Measurements from ENCODE around the gene UBAC1.
A peak's percentile ranks its signal among the peaks of the same experiment; 100 is the strongest.
"Not testable (repeated sequence)": the region's sequence is repeated elsewhere in the genome, so short reads cannot be mapped to it uniquely, and the experiment has no call there.

The UBAC1 gene

GRCh38 chr9:135902655-135903357, 58.4 kb downstream of the UBAC1 start:
- DNase-seq (ENCODE audit: low read depth in 2 of 3, low spot score in 1 of 3) = no peak

DNA sequence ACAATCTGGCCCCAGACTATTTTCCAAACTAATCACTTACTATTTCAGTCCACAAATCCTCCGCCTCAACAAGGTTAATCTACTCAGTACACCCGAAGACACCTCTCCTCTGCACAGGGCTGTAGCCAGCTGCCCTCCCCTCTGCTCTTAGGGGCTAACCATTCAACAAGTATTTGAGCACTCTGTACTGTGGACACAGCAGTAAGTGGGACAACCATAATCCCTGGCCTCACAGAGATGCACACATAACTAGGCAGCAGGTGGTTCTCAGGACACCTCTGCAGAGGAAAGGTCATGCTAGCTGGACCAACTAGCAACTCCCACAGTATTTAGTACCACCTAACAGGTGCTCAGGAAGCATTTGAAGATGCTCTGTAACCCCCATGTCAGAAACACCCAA, 59.3 kb downstream of the UBAC1 start:
- DNase-seq (ENCODE audit: low read depth in 2 of 3, low spot score in 1 of 3) = no peak

GRCh38 chr9:135901031-135901758, 60.0 kb downstream of the UBAC1 start:
- no peak for DNase-seq (ENCODE audit: low read depth in 2 of 3, low spot score in 1 of 3)

- no peak for DNase-seq (ENCODE audit: low read depth in 2 of 3, low spot score in 1 of 3)
Measured at GRCh38 chr9:135898634-135899407, 62.4 kb downstream of the UBAC1 start.

DNA sequence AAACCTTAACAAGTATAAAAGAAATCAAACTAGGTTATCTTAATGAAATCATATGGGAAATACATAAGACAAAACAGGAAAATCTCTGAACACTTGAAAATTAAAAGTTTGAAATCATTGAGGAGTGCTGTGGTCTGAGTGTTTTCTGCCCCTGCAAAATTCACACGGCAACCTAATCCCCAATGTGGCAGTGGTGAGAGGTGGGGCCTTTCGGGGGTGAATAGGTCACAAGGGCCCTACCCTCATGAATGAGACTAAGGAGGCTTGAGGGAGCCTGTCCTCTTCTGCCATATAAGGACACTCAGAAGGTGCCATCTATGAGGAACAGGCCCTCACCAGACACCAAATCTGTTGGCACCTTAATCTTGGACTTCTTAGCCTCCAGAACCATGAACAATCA, 64.5 kb downstream of the UBAC1 start:
- DNase-seq (ENCODE audit: low read depth in 2 of 3, low spot score in 1 of 3) = no peak

DNA sequence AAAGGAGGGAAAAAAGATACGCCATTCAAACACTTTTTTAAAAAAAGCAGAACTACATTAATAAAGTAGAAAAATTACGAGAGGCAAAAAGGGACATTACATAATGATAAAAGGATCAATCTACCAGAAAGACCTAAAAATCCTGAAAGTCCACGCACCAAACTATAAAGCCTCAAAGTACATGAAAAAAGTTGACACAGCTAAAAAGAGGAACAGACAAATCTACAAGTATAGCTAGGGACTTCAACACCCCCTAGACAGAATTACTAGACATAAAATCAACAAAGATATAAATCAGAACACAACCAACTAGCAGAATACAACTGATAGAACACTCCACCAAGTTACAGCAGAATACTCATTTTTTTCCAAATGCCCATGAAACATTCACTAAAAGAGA, 65.0 kb downstream of the UBAC1 start:
- no peak for DNase-seq (ENCODE audit: low read depth in 2 of 3, low spot score in 1 of 3)

DNA sequence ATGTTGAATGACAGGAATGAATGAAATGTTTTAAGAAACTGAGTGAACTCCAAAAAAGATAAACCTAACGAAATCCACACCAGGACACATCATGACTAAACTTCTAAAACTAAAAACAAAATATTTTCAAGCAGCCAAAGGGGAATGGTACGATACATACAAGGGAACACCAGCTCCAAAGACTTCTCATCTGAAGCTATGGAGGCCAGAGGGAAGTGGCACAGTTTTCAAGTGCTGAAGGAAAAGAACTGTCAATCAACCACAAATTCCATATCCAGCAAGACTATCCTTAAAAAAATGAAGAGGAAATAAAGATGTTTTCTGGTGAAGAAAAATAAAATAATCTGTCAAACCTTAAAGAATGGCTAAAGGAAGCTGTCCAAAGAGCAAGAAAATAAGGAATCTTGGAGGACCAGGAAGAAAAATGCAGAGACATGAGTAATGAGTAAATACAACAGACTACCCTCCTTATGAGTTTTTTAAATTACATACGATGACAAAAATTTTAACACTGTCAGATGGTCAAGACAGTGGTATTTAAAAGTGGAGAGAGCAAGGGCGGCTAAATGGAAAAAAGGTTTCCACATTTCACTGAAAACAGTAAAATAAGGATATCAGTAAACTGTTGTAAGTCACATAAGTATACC, 65.8 kb downstream of the UBAC1 start:
- no peak for DNase-seq (ENCODE audit: low read depth in 2 of 3, low spot score in 1 of 3)

- DNase-seq (ENCODE audit: low read depth in 2 of 3, low spot score in 1 of 3) = no peak
Measured at GRCh38 chr9:135893104-135893503, 68.1 kb downstream of the UBAC1 start.

DNA sequence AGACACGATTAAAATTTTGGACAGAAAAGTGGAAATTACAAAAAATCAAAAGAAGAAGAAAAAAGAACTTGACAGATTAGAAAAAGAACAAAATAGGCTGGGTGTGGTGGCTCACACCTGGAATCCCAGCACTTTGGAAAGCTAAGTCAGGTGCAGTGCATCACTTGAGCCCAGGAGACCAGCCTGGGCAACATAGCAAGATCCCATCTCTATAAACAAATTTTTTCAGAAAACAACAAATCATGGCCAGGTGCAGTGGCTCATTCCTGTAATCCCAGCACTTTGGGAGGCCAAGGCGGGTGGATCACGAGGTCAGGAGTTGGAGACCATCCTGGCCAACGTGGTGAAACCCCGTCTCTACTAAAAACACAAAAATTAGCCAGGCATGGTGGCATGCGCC, 68.8 kb downstream of the UBAC1 start:
- not testable (repeated sequence) for DNase-seq (ENCODE audit: low read depth in 2 of 3, low spot score in 1 of 3)

- DNase-seq (ENCODE audit: low read depth in 2 of 3, low spot score in 1 of 3) = no peak
Measured at GRCh38 chr9:135891027-135891631, 70.0 kb downstream of the UBAC1 start.

DNA sequence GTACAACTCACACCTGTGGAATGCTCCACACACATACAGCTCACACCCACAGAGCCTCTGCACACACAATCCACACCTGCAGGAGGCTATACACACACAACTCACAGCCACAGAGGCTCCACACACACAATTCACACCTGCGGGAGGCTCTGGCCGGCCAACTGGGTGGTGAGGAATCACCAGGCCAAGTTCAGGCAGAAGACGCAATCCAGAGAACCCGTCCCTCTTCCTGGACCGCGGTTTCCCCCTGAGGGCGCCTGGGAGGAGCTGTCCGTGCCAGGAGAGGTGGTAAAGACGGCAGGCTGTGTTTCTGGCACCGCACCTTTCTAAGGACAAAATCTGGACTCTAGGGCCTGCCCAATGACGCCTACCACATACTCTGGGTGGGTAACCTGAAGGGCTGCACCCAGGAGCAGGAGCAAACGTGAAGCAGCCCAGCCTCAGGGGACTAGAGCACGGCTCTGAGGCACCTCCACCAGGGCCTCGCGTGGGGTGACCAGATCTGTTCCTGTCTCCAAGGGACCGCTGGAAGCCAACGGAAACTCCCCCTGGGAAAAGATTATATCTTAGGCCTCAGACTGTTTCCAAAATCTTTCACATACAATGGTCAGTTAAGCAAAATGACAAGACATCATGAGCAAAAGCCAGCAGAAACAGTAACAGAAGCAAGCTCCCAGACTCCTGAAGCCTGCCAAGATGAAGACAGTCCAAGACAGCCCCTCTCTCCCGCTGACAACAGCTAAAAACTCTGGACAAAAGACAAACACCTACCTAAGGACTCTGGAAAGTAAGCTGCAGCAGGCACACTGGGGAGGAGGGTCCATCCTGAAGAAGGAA, 70.8 kb downstream of the UBAC1 start:
- no peak for DNase-seq (ENCODE audit: low read depth in 2 of 3, low spot score in 1 of 3)

DNA sequence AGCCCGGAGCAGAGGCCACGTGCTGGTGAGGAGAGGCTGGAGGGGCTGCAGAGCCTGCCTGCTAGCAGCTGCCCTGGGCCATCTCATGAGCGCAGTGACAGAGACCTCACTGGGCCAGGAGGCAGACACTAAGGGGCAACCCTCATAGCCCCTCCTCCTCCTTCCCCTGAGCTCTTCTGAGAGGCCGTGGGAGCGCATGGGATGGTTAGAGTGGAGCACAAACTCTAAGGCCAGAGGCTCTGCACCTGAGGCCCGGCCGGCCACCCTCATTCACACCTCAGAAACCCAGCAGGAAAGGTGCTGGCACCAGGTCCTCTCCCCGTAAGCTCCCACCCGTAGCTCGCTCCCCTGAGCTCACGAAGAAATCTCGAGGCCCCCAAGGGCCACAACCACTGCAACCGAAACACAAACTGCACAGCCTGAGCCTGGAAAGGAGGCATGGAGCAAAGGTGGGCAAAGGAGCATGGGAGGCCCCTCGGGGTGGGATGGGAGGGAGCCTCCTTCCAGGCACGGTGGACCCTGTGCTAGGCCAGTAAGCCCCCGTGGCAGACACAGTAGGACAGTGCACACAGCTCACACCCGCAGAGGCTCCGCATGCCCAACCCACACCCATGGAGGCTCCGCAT, 71.5 kb downstream of the UBAC1 start:
- DNase-seq (ENCODE audit: low read depth in 2 of 3, low spot score in 1 of 3) = no peak

DNA sequence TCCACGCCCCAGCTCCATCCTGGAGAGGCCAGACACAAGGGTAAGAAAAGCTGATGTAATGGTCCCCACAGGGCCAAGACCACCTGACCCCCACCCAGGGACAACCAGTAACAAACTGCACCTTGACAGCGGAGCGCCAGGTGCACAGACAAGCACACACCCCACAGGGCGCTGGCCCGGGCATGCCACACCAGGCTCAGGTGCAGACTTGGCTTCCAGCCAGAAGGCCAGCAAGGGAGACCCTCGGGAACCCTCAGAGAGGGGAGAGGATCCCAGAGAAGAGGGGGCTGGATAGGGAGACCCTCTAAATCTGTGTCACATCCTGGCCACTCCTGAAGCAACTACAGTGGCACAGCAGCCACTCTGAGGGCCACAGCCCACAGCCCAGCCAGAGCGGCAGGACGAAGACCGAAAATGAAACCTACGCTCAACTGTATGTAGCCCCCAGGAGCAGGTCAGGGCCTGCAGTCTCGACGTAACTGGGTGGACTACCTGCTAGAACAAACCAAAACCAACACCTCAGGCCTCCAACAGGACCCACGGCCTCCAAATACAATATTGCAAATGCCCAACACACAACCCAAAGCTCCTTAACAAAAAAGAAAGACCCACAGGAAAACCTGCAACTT, 72.3 kb downstream of the UBAC1 start:
- no peak for DNase-seq (ENCODE audit: low read depth in 2 of 3, low spot score in 1 of 3)

- no peak for DNase-seq (ENCODE audit: low read depth in 2 of 3, low spot score in 1 of 3)
Measured at GRCh38 chr9:135888126-135888765, 72.9 kb downstream of the UBAC1 start.

- peak in 1 of 3 donors; percentile 37 for DNase-seq (ENCODE audit: low read depth in 2 of 3, low spot score in 1 of 3)
Measured at GRCh38 chr9:135887585-135888050, 73.6 kb downstream of the UBAC1 start.

DNA sequence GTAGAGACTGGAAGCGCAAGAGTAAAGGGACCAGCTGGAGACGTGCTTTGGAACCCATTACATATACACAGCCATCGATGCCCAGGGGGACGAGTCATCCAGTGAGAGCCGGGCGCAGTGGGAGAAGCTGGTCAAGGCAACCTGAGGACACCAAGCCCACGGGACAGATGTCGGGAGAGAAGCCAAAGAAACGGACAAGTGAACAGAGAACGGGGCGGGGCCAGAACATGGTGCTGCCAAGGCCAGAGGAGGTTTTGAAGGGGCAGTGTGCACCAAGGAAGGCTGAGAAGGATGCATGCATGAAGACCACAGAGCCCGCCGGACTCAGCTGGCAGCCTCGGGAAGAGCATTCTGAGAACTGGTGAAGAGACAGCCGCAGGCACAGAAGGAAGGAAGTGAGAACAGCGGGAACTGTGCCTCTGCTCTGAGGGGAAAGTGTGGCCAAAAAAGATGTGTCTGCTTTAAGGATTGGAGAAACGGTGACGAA, 74.1 kb downstream of the UBAC1 start:
- no peak for DNase-seq (ENCODE audit: low read depth in 2 of 3, low spot score in 1 of 3)

- no peak for DNase-seq (ENCODE audit: low read depth in 2 of 3, low spot score in 1 of 3)
Measured at GRCh38 chr9:135886147-135886981, 74.8 kb downstream of the UBAC1 start.
